Sigmoid colon (tissue), 7 donors: ENCODE measurements around the gene NADK. TPM values are rescaled to one million over a fixed set of nuclear protein-coding genes. Genes with fewer than 3 reads are reported as not detected.
A peak's percentile ranks its signal among the peaks of the same experiment; 100 is the strongest.

Source experiments
- DNase-seq: peaks from one replicate; pipeline ENCODE4 v3.0.0-alpha.2; 2019
- H3K27ac ChIP-seq, 4 donors: fragments of 200-600 bp; sonication (generic); one replicate each; pipeline ENCODE4 v1.5.1; 2016 to 2019; ENCODE audit warnings: mild to moderate bottlenecking in 1 of 4
- H3K27me3 ChIP-seq, 3 donors: fragments of 200-600 bp; sonication (generic); one replicate each; pipeline ENCODE4 v1.5.1; 2019; ENCODE audit warnings: mild to moderate bottlenecking in 1 of 3
- H3K36me3 ChIP-seq, 4 donors: fragments of 200-600 bp; sonication (generic); one replicate each; pipeline ENCODE4 v1.5.1; 2016 to 2019
- H3K4me1 ChIP-seq, 4 donors: fragments of 200-600 bp; sonication (generic); one replicate each; pipeline ENCODE4 v1.5.1; 2017 to 2019
- H3K4me3 ChIP-seq, 4 donors: fragments of 200-600 bp; sonication (generic); one replicate each; pipeline ENCODE4 v1.5.1; 2017 to 2019; ENCODE audit warnings: mild to moderate bottlenecking in 2 of 4, moderate library complexity in 1 of 4
- H3K9me3 ChIP-seq, 4 donors: fragments of 200-600 bp in 3 of 4; sonication (generic) in 3 of 4; one replicate each; pipeline versions ENCODE4 v1.5.1 to v1.6.1; 2013 to 2019
- CTCF ChIP-seq, 4 experiments: fragments of 450-650 bp in 3 of 4; fragments of 200-600 bp in 1 of 4; IDR thresholded peaks; one replicate each; pipeline ENCODE4 v1.5.1; 2016 to 2019; ENCODE audit warnings: antibody characterized with exemption in 4 of 4, mild to moderate bottlenecking in 3 of 4, moderate library complexity in 2 of 4
- EP300 ChIP-seq, 4 donors: sonication (generic); formaldehyde crosslinking; IDR thresholded peaks; one replicate each; pipeline ENCODE4 v1.6.1; 2017; ENCODE audit warnings: antibody characterized with exemption in 4 of 4
- POLR2A ChIP-seq, 2 donors: fragments of 450-650 bp; IDR thresholded peaks; one replicate each; pipeline ENCODE4 v1.6.1; 2016; ENCODE audit warnings: antibody characterized with exemption in 2 of 2, mild to moderate bottlenecking in 2 of 2, moderate library complexity in 2 of 2
- POLR2AphosphoS5 ChIP-seq, 4 donors: sonication (generic); formaldehyde crosslinking; IDR thresholded peaks; one replicate each; pipeline ENCODE4 v1.6.1; 2017; ENCODE audit warnings: antibody characterized with exemption in 4 of 4
- WGBS, 2 donors: extraction: QIAGEN DNeasy Blood & Tissue Kit; methylation state at CpG; one replicate each; pipeline ENCODE4 v1.1.7; 2013; 5-methylcytosine and 5-hydroxymethylcytosine counted together
- intact Hi-C: fragments of 100-400 bp; cut with DNase I; formaldehyde crosslinking; loops from one replicate; pipeline ENCODE4 v1.15.1; 2023
- polyA plus RNA-seq, 3 donors: library from polyadenylated mRNA; stranded (reverse); fragments of 200-250 nt; gene quantifications; one replicate each; pipeline ENCODE4 v1.2.3, GENCODE V29; 2013
- total RNA-seq, 4 donors: library from RNA; depleted of rRNA; stranded (reverse); fragments of >200 nt; gene quantifications; one replicate each; pipeline ENCODE4 v1.1.0, GENCODE V29; 2016
- donor health status: healthy with polysubstance abuse.
- donor health status: Bipolar disorder and iron deficiency.
- donor health status: healthy.

The NADK gene
- total and polyA plus RNA-seq, 7 donors, result 34.9 to 121 (median 66.7) TPM

DNA sequence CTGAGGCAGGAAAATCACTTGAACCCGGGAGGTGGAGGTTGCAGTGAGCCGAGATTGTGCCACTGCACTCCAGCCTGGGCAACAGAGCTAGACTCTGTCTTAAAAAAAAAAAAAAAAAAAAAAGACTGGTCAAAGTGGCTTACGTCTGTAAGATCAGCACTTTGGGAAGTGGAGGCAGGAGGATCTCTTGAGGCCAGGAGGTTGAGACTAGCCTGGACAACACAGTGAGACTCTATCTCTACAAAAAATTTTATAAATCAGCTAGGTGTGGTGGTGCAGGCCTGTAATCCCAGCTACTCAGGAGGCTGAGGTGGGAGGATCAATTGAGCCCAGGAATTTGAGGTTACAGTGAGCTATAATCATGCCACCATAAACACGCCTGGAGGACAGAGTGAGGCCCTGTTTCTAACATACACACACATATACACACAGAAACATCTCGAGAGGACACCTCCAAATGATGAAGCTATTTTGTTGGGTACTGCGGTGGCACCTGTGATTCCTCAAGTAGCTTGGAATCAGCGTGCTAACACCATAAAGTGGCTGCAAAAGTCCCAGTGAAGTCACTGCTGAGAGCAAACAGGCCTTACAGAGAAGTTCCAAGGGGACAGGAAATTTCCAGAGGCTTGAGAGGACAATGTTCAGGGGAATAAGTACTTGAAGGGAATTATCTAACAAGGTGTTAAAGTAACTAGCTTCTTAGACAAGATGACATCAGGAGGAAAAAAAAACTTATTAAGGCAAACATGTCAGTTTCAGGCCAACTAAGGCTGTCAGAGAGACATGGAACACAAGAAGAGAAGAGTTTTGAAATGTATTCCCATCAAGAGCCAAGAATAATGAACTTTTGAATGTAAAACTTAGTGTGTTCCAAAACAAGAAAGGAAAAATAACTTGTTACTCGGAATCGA lies 1.3 kb downstream of the NADK start:
- DNase-seq, result no peak
- H3K4me3 ChIP-seq, result peak overlapping the region; percentile 79 to 98 (median 88)
- TF ChIP-seq CTCF (IDR thresholded peaks at IDR 0.05) (no peak), POLR2AphosphoS5 (IDR thresholded peaks at IDR 0.05) (no peak), EP300 (IDR thresholded peaks at IDR 0.05) (no peak), POLR2A (IDR thresholded peaks at IDR 0.05) (no peak)
- no peaks in the 10 kb centered on the region for H3K27me3 ChIP-seq
- no peaks in the 10 kb centered on the region for H3K9me3 ChIP-seq
- 47 to 62% methylated on average over 9 of the region's 9 CpGs for WGBS, 2 donors
- peaks cover 0 to 11% (median 6%) of the 10 kb centered on the region in 4 donors for H3K36me3 ChIP-seq
- intact Hi-C loops, result no loop called here
- H3K27ac ChIP-seq, result peak overlapping the region; percentile 90 to 91 (median 91)
- peaks cover 0 to 61% (median 55%) of the 10 kb centered on the region in 4 donors for H3K4me1 ChIP-seq

- Histone ChIP-seq H3K4me1 (peaks cover 0 to 47% (median 45%) of the 10 kb centered on the region in 4 donors), H3K27me3 (no peaks in the 10 kb centered on the region), H3K27ac (peak overlapping the region in 1 of 4 donors; percentile 91), H3K9me3 (peaks cover 0 to 4% (median 1%) of the 10 kb centered on the region in 4 donors), H3K36me3 (peaks cover 0 to 19% (median 10%) of the 10 kb centered on the region in 4 donors), H3K4me3 (no peak overlapping the region)
- TF ChIP-seq EP300 (IDR thresholded peaks at IDR 0.05), result no peak
- no peak for TF ChIP-seq CTCF (IDR thresholded peaks at IDR 0.05)
- TF ChIP-seq POLR2A (IDR thresholded peaks at IDR 0.05), result no peak
- no peak for TF ChIP-seq POLR2AphosphoS5 (IDR thresholded peaks at IDR 0.05)
- DNase-seq, result no peak
- 36 to 54% methylated on average over 11 of the region's 11 CpGs for WGBS, 2 donors
- intact Hi-C loops, result no loop called here
These were observed 2.7 kb downstream of the NADK start for GRCh38 chr1:1775327-1776226.

DNA sequence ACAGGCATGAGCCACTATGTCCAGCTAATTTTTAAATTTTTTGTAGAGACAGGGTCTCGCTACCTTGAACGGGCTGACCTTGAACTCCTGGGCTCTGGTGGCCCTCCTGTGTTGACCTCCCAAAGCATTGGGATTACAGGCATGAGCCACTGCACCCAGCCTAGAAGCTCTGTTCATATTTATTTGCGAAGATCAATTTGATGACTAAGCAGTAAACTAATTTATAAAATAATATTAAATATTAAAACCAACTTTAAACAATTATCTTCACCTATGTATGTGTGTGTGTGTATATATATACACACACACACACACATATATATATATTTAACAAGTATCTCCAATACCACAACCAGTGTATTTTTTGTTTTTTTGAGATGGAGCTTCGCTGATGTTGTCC lies 4.4 kb downstream of the NADK start:
- TF ChIP-seq CTCF (IDR thresholded peaks at IDR 0.05) (no peak), EP300 (IDR thresholded peaks at IDR 0.05) (no peak), POLR2A (IDR thresholded peaks at IDR 0.05) (no peak), POLR2AphosphoS5 (IDR thresholded peaks at IDR 0.05) (no peak)
- no peaks in the 10 kb centered on the region for H3K27me3 ChIP-seq
- H3K4me1 ChIP-seq, result peaks cover 0 to 41% (median 37%) of the 10 kb centered on the region in 4 donors
- intact Hi-C loops, result no loop called here
- H3K4me3 ChIP-seq, result no peak overlapping the region
- 97% methylated on average over 4 of the region's 4 CpGs for WGBS, 2 donors
- DNase-seq, result no peak
- peaks cover 0 to 22% (median 10%) of the 10 kb centered on the region in 4 donors for H3K36me3 ChIP-seq
- no peak overlapping the region for H3K27ac ChIP-seq
- peaks cover 0 to 5% (median 1%) of the 10 kb centered on the region in 4 donors for H3K9me3 ChIP-seq

DNA sequence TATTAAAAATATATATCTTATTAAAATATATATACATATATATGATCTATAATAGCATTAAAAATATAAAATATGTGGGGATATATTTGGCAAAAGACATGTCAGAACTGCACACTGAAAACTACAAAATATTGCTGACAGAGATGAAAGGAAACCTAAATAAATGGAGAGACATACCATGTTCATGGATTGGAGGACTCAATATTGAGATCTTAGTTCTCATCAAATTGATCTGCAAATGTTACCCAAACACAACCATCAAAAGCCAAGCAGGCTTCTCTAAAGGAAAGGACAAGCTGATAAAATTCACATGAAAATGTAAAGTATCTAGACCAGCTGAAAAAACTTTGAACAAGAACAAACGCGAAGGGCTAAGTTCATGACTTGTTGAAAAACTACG lies 7.2 kb downstream of the NADK start:
- DNase-seq, result no peak
- intact Hi-C loops, result no loop called here
- TF ChIP-seq CTCF (IDR thresholded peaks at IDR 0.05) (no peak), EP300 (IDR thresholded peaks at IDR 0.05) (no peak), POLR2A (IDR thresholded peaks at IDR 0.05) (no peak), POLR2AphosphoS5 (IDR thresholded peaks at IDR 0.05) (no peak)
- 98% methylated on average over 3 of the region's 3 CpGs for WGBS, 2 donors
- Histone ChIP-seq H3K4me3 (no peak overlapping the region), H3K36me3 (peaks cover 0 to 22% (median 10%) of the 10 kb centered on the region in 4 donors), H3K4me1 (peaks cover 0 to 17% (median 15%) of the 10 kb centered on the region in 4 donors), H3K9me3 (peaks cover 0 to 5% (median 1%) of the 10 kb centered on the region in 4 donors), H3K27ac (no peak overlapping the region), H3K27me3 (no peaks in the 10 kb centered on the region)
